Measurements from ENCODE around the gene SULT1A1. TPM values are rescaled to one million over a fixed set of nuclear protein-coding genes. Genes with fewer than 3 reads are reported as not detected.
"Not testable (repeated sequence)": the region's sequence is repeated elsewhere in the genome, so short reads cannot be mapped to it uniquely, and the experiment has no call there.

SULT1A1 gene
- polyA plus RNA-seq, 6 donors from 2014 or later, result 0.90 to 3.6 (median 1.2) TPM; not detected in 1

GRCh38 chr16:28603381-28604185, 6.3 kb downstream of the SULT1A1 start:
- no peak for DNase-seq
- no peak overlapping the region for H3K27ac Mint-ChIP-seq

GRCh38 chr16:28602529-28602928, 7.3 kb downstream of the SULT1A1 start:
- ATAC-seq (ENCODE audit: low read depth in 2 of 2), result no peak
- H3K27me3 Mint-ChIP-seq, result peaks cover 0 to 6% (median 5%) of the 10 kb centered on the region in 3 donors
- H3K4me1 Mint-ChIP-seq, result peaks cover 0 to 3% (median 0%) of the 10 kb centered on the region in 3 donors
- no peaks in the 10 kb centered on the region for H3K36me3 Mint-ChIP-seq
- H3K4me3 Mint-ChIP-seq, result no peak overlapping the region
- H3K27ac Mint-ChIP-seq, result no peak overlapping the region
- no peaks in the 10 kb centered on the region for H3K9me3 Mint-ChIP-seq
- no peak for DNase-seq

More at GRCh38 chr16:28603381-28604185, 6.3 kb downstream of the SULT1A1 start:
- Mint-ChIP-seq H3K4me3 (no peak overlapping the region), H3K27me3 (no peaks in the 10 kb centered on the region), H3K36me3 (no peaks in the 10 kb centered on the region), H3K4me1 (peaks cover 0 to 3% (median 0%) of the 10 kb centered on the region in 3 donors), H3K9me3 (no peaks in the 10 kb centered on the region)
- no peak for ATAC-seq (ENCODE audit: low read depth in 2 of 2)

- H3K4me1 Mint-ChIP-seq; H3K4me3 Mint-ChIP-seq; H3K27ac Mint-ChIP-seq; H3K9me3 Mint-ChIP-seq; H3K27me3 Mint-ChIP-seq; H3K36me3 Mint-ChIP-seq; DNase-seq; ATAC-seq (ENCODE audit: low read depth in 2 of 2): not testable (repeated sequence)
These were observed 7.8 kb downstream of the SULT1A1 start for GRCh38 chr16:28602062-28602461.

GRCh38 chr16:28601589-28601988, 8.3 kb downstream of the SULT1A1 start:
- H3K4me1 Mint-ChIP-seq; DNase-seq; H3K9me3 Mint-ChIP-seq; H3K27me3 Mint-ChIP-seq; H3K36me3 Mint-ChIP-seq; ATAC-seq (ENCODE audit: low read depth in 2 of 2): not testable (repeated sequence)
- Mint-ChIP-seq H3K27ac (peak overlapping the region in 1 of 6 donors; percentile 51), H3K4me3 (peak overlapping the region in 5 of 8 donors; percentile 29 to 88 (median 55))

- not testable (repeated sequence) for DNase-seq; H3K27me3 Mint-ChIP-seq; H3K9me3 Mint-ChIP-seq; H3K27ac Mint-ChIP-seq; H3K4me1 Mint-ChIP-seq; H3K36me3 Mint-ChIP-seq; ATAC-seq (ENCODE audit: low read depth in 2 of 2)
- H3K4me3 Mint-ChIP-seq, result peak overlapping the region in 1 of 8 donors; percentile 49
These were observed 8.9 kb downstream of the SULT1A1 start for GRCh38 chr16:28600965-28601364.

GRCh38 chr16:28599377-28600285, 10.2 kb downstream of the SULT1A1 start:
- not testable (repeated sequence) for H3K27ac Mint-ChIP-seq, DNase-seq, H3K4me1 Mint-ChIP-seq, H3K27me3 Mint-ChIP-seq, H3K9me3 Mint-ChIP-seq, H3K4me3 Mint-ChIP-seq, H3K36me3 Mint-ChIP-seq
- ATAC-seq (ENCODE audit: low read depth in 2 of 2), result peak; percentile 79 to 85

- Mint-ChIP-seq H3K36me3 (no peaks in the 10 kb centered on the region), H3K27me3 (peaks cover 0 to 9% (median 9%) of the 10 kb centered on the region in 3 donors), H3K4me3 (no peak overlapping the region), H3K9me3 (no peaks in the 10 kb centered on the region), H3K27ac (no peak overlapping the region), H3K4me1 (peaks cover 0 to 10% (median 2%) of the 10 kb centered on the region in 3 donors)
- ATAC-seq (ENCODE audit: low read depth in 2 of 2), result no peak
- no peak for DNase-seq
These were observed 12.1 kb downstream of the SULT1A1 start for GRCh38 chr16:28597692-28598261.

- ATAC-seq (ENCODE audit: low read depth in 2 of 2) (no peak), DNase-seq (no peak)
- H3K9me3 Mint-ChIP-seq, result no peaks in the 10 kb centered on the region
- peak within 1 kb of the TSS in 4 of 8 donors; percentile 9 to 40 (median 18) for H3K4me3 Mint-ChIP-seq
- peaks cover 0 to 9% (median 9%) of the 10 kb centered on the region in 3 donors for H3K27me3 Mint-ChIP-seq
- no peak within 1 kb of the TSS for H3K27ac Mint-ChIP-seq
- no peaks in the 10 kb centered on the region for H3K36me3 Mint-ChIP-seq
- peaks cover 0 to 10% (median 2%) of the 10 kb centered on the region in 3 donors for H3K4me1 Mint-ChIP-seq
These were observed 12.8 kb downstream of the SULT1A1 start, which contains the start of gene SULT1A2 for GRCh38 chr16:28596840-28597691. Gene SULT1A2 (minus strand): TSS chr16:28597050. CDS start chr16:28595930, 1,120 bp downstream.

GRCh38 chr16:28596115-28596630, 13.7 kb downstream of the SULT1A1 start:
- no peak for ATAC-seq (ENCODE audit: low read depth in 2 of 2)
- peak overlapping the region in 2 of 8 donors; percentile 9 to 21 for H3K4me3 Mint-ChIP-seq
- no peak overlapping the region for H3K27ac Mint-ChIP-seq
- peaks cover 0 to 9% (median 9%) of the 10 kb centered on the region in 3 donors for H3K27me3 Mint-ChIP-seq
- DNase-seq, result no peak
- H3K4me1 Mint-ChIP-seq, result peaks cover 0 to 6% (median 2%) of the 10 kb centered on the region in 3 donors
- no peaks in the 10 kb centered on the region for H3K36me3 Mint-ChIP-seq
- H3K9me3 Mint-ChIP-seq, result no peaks in the 10 kb centered on the region

GRCh38 chr16:28595451-28595850, 14.4 kb downstream of the SULT1A1 start:
- not testable (repeated sequence) for H3K9me3 Mint-ChIP-seq; DNase-seq; H3K36me3 Mint-ChIP-seq; H3K4me1 Mint-ChIP-seq; H3K27me3 Mint-ChIP-seq; ATAC-seq (ENCODE audit: low read depth in 2 of 2); H3K27ac Mint-ChIP-seq
- H3K4me3 Mint-ChIP-seq, result peak overlapping the region in 1 of 8 donors; percentile 25

GRCh38 chr16:28592979-28593553, 16.8 kb downstream of the SULT1A1 start:
- Mint-ChIP-seq H3K27ac (peak overlapping the region in 1 of 6 donors; percentile 8), H3K36me3 (peaks cover 0 to 10% of the 10 kb centered on the region in 2 donors)

GRCh38 chr16:28592511-28592910, 17.3 kb downstream of the SULT1A1 start:
- Mint-ChIP-seq H3K27ac (peak overlapping the region in 2 of 6 donors; percentile 8 to 81), H3K9me3 (no peaks in the 10 kb centered on the region), H3K4me1 (peaks cover 0 to 6% (median 2%) of the 10 kb centered on the region in 3 donors), H3K27me3 (peaks cover 0 to 4% (median 4%) of the 10 kb centered on the region in 3 donors), H3K36me3 (peaks cover 0 to 11% of the 10 kb centered on the region in 2 donors), H3K4me3 (no peak overlapping the region)
- no peak for DNase-seq
- ATAC-seq (ENCODE audit: low read depth in 2 of 2), result no peak

More at GRCh38 chr16:28592979-28593553, 16.8 kb downstream of the SULT1A1 start:
- DNase-seq (no peak), ATAC-seq (ENCODE audit: low read depth in 2 of 2) (no peak)
- Mint-ChIP-seq H3K4me3 (no peak overlapping the region), H3K9me3 (no peaks in the 10 kb centered on the region), H3K4me1 (peaks cover 0 to 6% (median 2%) of the 10 kb centered on the region in 3 donors), H3K27me3 (peaks cover 0 to 9% (median 9%) of the 10 kb centered on the region in 3 donors)

Measured in naive B cell (primary cell).